GM19238 (cell line): ENCODE results near the gene CTNND2.
A peak's percentile ranks its signal among the peaks of the same experiment; 100 is the strongest.

Source experiments
- DNase-seq: peaks from one replicate; pipeline ENCODE4 v3.0.0; 2011; ENCODE audit warnings: low spot score; ENCODE audit not compliant: insufficient read length

CTNND2 gene

GRCh38 chr5:11904265-11904906, at the start of gene CTNND2:
TSS of gene CTNND2 (minus strand) at chr5:11904446. CDS start at chr5:11903853, 593 bp downstream.
- no peak for DNase-seq

- DNase-seq, result no peak
Observed at GRCh38 chr5:11946317-11946716, 42.1 kb upstream of the CTNND2 start.

- DNase-seq, result no peak
Observed at GRCh38 chr5:11941566-11941965, 37.3 kb upstream of the CTNND2 start.

GRCh38 chr5:11931638-11932037, 27.4 kb upstream of the CTNND2 start:
- no peak for DNase-seq

- no peak for DNase-seq
Observed at GRCh38 chr5:11928909-11929308, 24.7 kb upstream of the CTNND2 start.

GRCh38 chr5:11925701-11926100, 21.5 kb upstream of the CTNND2 start:
- DNase-seq, result no peak

- DNase-seq, result no peak
Observed at GRCh38 chr5:11922394-11922793, 18.1 kb upstream of the CTNND2 start.

- no peak for DNase-seq
Observed at GRCh38 chr5:11918463-11919045, 14.3 kb upstream of the CTNND2 start.

GRCh38 chr5:11909471-11909870, 5.2 kb upstream of the CTNND2 start:
- no peak for DNase-seq

GRCh38 chr5:11906497-11906896, 2.3 kb upstream of the CTNND2 start:
- DNase-seq, result no peak

- DNase-seq, result no peak
Observed at GRCh38 chr5:11905206-11905605, 960 bp upstream of the CTNND2 start.

GRCh38 chr5:11903614-11904264, 507 bp downstream of the CTNND2 start:
- peak; percentile 3 for DNase-seq

GRCh38 chr5:11903121-11903613, 1.1 kb downstream of the CTNND2 start:
- no peak for DNase-seq

GRCh38 chr5:11902201-11902619, 2.0 kb downstream of the CTNND2 start:
- no peak for DNase-seq

GRCh38 chr5:11898787-11899186, 5.5 kb downstream of the CTNND2 start:
- DNase-seq, result no peak

GRCh38 chr5:11897781-11898180, 6.5 kb downstream of the CTNND2 start:
- no peak for DNase-seq

- DNase-seq, result no peak
Observed at GRCh38 chr5:11894992-11895391, 9.3 kb downstream of the CTNND2 start.

GRCh38 chr5:11892832-11893231, 11.4 kb downstream of the CTNND2 start:
- DNase-seq, result no peak

GRCh38 chr5:11890777-11891176, 13.5 kb downstream of the CTNND2 start:
- no peak for DNase-seq

- no peak for DNase-seq
Observed at GRCh38 chr5:11888221-11888620, 16.0 kb downstream of the CTNND2 start.

GRCh38 chr5:11878814-11879213, 25.4 kb downstream of the CTNND2 start:
- DNase-seq, result no peak

GRCh38 chr5:11873587-11873986, 30.7 kb downstream of the CTNND2 start:
- DNase-seq, result no peak

- no peak for DNase-seq
Observed at GRCh38 chr5:11869203-11869602, 35.0 kb downstream of the CTNND2 start.
